ENCODE results near the gene GFER. TPM values are rescaled to one million over a fixed set of nuclear protein-coding genes. Genes with fewer than 3 reads are reported as not detected.
A peak's percentile ranks its signal among the peaks of the same experiment; 100 is the strongest.

GFER gene
- total and polyA plus RNA-seq, 9 of the 15 experiments (the other 6 are each of a cell fraction or from before 2014, with no cell fraction given), result 4.3 to 53.7 (median 19.8) TPM

GRCh38 chr16:1983544-1984346 lies at the start of gene GFER (continued):
- TF ChIP-seq CHD4 (IDR thresholded peaks at IDR 0.05; ENCODE audit: insufficient read depth, insufficient replicate concordance, low read depth, low read length, poor library complexity, severe bottlenecking) (no peak), E2F8 (IDR thresholded peaks at IDR 0.05; ENCODE audit: low read depth, partially characterized antibody) (no peak), HIVEP1 (CRISPR knock-in tag; IDR thresholded peaks at IDR 0.05) (no peak), ARID1B (IDR thresholded peaks at IDR 0.05) (no peak), NR1H2 (CRISPR knock-in tag; IDR thresholded peaks at IDR 0.05) (no peak), MAFG (tag; conservative IDR thresholded peaks at IDR 0.05) (no peak), SMARCC2 (IDR thresholded peaks at IDR 0.05; ENCODE audit: low read depth) (no peak), ZNF263 (CRISPR knock-in tag; IDR thresholded peaks at IDR 0.05; ENCODE audit: borderline replicate concordance) (no peak), GATA2 (CRISPR knock-in tag; IDR thresholded peaks at IDR 0.05) (no peak), HLTF (IDR thresholded peaks at IDR 0.05) (no peak), CAMTA2 (CRISPR knock-in tag; conservative IDR thresholded peaks at IDR 0.05) (no peak), RBM22 (IDR thresholded peaks at IDR 0.05; ENCODE audit: low read depth, low read length, poor library complexity, severe bottlenecking) (peak; percentile 91), MXI1 (IDR thresholded peaks at IDR 0.05; ENCODE audit: low read depth, low read length) (peak; percentile 80; the same call in 1 of the 2 replicates), MEF2A (IDR thresholded peaks at IDR 0.05; ENCODE audit: control insufficient read depth, low read depth, low read length) (no peak), BRD9 (IDR thresholded peaks at IDR 0.05; ENCODE audit: low read depth, partially characterized antibody) (no peak), ILF3 (IDR thresholded peaks at IDR 0.05; ENCODE audit: borderline replicate concordance) (peak; percentile 90; the same call in 1 of the 2 replicates), POLR2H (tag; IDR thresholded peaks at IDR 0.05; ENCODE audit: low read depth) (peak; percentile 82), MLX (CRISPR knock-in tag; conservative IDR thresholded peaks at IDR 0.05) (0 out of 4 replicates have a peak, but pooled peaks of 1 of the 2 experiments have one; percentile 40), SNIP1 (IDR thresholded peaks at IDR 0.05; ENCODE audit: low read depth) (no peak), RFX7 (CRISPR knock-in tag; IDR thresholded peaks at IDR 0.05) (no peak), KAT7 (CRISPR knock-in tag; IDR thresholded peaks at IDR 0.05; ENCODE audit: borderline replicate concordance) (peak; percentile 85; the same call in 1 of the 2 replicates), ZNF347 (CRISPR knock-in tag; IDR thresholded peaks at IDR 0.05; ENCODE audit: low read depth) (no peak), ZFP1 (CRISPR knock-in tag; IDR thresholded peaks at IDR 0.05) (no peak), BHLHE40 (IDR thresholded peaks at IDR 0.05; ENCODE audit: low read length) (peak; percentile 78), HNRNPL (IDR thresholded peaks at IDR 0.05; ENCODE audit: low read depth, low read length) (peak; percentile 71), ZNF584 (CRISPR knock-in tag; IDR thresholded peaks at IDR 0.05; ENCODE audit: low read depth) (peak; percentile 92)
